T-helper 22 cell (primary cell): ENCODE results near the gene AMFR.
"Not testable (repeated sequence)": the region's sequence is repeated elsewhere in the genome, so short reads cannot be mapped to it uniquely, and the experiment has no call there.

Experiments used
- DNase-seq: peaks from one replicate; pipeline ENCODE4 v3.0.0-alpha.2; 2020; ENCODE audit warnings: low read depth

AMFR gene

DNA sequence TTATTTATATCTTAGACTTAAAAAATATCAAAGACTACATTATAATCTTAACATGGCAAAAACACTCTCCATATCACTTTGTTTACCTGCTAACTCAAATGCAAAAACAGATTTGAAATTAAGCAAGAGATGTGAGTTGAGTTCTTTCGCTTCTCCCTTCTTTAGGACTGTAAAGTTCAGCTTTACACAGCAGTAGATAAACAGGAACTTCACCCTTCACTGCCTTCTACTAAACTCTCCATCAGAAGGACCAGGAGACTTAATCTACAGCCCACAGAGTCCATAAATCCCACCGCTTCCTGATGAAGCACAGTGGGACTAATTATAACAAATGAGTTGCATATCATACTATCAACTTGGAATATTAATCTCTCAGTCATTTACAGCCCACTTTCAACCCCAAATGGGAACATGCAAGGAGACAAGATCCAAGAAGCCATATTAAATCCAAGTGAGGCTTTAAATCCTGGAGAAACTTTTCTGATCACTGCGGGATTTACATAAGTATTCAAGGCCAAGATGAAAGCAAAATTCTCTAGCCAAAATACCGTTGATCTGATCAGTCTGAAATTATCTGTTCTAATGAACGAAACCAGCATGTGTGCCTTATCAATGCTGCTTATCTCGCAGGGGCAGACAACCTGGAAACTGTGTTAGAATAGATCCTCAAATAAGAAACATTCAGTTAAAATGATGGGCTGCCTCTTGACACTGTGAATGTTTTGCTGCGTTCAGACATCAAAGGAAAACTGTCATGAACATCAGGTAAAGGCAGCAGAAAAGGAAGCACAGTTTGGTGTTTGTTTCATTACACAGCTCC, 1.6 kb downstream of the AMFR start:
- no peak for DNase-seq

- DNase-seq, result no peak
Measured at GRCh38 chr16:56422896-56423441, 2.4 kb downstream of the AMFR start.

DNA sequence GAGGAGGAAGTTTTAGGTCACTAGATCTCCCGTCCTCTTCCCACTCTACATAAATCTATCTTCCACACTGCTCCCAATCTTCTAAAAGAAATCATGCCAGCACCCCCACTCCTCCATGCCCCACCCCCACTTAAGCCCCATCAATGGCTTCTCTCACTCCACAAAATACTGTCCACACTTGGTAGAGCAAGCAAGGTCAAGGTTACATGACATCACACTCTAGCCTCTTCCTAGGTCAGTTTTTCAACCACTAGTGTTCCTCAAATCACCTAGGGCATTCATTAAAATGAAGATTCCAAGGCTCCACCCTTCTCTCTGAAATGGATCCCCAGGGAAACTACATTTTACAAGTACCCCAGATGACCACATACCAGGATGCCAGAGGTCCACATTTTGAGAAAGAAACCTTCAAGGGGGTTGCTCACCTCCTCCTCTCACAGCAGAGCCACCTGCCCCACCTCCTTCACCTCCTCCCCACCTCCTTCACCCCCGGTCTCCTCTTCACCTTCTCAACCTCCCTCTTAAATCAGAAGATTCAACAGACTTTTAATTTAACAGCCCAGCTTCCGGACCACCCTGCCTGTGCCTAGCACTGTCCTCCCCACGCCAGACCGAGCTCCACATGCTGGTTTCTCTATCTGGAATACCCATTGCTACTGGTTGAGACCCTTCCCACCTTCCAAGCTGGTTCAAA, 3.2 kb downstream of the AMFR start:
- DNase-seq, result no peak

DNA sequence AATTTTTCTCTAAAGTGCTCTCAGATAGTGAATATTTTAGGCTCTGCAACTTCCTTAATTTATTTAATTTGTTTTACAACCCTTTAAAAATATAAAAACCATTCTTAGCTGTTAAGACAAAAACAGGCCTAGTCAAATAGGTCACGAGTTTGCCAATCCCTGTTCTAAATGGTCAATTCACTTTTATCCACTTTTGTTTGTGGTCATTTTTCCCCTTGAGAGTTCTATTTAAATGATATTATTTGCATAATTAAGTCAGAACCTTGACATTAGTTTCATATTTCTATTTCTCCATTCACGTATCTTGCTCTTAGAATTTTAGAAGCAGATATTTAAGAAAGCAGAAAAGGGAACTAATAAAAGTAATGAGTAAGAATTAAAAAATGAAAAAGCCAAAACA, 4.0 kb downstream of the AMFR start:
- DNase-seq, result no peak

GRCh38 chr16:56420613-56421012, 4.7 kb downstream of the AMFR start:
- DNase-seq, result no peak

DNA sequence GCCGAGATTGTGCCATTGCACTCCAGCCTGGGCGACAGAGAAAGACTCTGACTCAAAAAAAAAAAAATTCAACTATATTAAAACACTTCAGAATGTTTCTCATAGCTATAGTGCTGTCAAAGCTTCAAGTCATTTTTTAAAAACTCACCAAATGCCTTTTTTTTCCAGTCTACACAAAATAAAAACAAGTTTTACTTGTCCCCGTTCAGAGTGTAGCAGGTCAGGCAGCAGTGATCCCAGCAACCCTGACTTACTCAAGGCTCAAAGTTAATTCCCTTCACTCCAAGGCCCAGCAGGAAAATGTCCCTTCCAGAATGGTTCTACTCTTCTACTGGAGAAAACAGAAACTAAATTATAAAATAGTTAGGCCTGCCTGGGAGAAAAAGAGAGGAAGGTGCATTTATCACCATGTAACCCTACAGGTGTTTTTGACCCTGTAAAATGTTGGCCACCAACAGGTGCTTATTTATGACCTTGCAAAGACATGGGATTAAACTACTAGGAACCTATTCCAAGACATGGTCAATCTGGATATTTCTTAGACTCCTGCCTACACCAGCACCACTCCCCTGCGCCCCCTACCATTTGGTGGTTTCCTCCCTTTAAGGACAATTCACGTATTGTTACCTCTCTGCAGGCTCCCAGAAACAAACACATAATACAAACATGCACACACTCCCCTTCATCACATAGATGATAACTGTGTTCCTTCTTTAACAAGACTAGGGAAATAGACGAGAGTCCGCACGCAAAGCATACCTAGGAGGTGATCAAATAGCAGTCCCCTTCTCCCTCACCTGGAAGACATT, 5.4 kb downstream of the AMFR start:
- no peak for DNase-seq

DNA sequence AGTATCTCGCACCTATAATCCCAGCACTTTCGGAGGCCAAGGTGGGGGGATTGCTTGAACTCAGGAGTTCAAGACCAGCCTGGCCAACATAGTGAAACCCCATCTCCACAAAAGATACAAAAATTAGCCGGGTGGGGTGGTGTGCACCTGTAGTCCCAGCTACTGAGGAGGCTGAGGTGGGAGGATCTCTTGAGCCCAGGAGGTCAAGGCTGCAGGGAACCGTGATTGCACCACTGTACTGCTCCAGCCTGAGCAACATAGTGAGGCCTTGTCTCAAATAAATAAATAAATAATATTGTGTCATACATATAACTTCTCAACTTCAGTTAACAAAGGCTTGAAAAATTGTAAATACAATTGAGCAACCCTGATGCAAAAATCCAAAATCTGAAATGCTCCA, 8.2 kb downstream of the AMFR start:
- no peak for DNase-seq

DNA sequence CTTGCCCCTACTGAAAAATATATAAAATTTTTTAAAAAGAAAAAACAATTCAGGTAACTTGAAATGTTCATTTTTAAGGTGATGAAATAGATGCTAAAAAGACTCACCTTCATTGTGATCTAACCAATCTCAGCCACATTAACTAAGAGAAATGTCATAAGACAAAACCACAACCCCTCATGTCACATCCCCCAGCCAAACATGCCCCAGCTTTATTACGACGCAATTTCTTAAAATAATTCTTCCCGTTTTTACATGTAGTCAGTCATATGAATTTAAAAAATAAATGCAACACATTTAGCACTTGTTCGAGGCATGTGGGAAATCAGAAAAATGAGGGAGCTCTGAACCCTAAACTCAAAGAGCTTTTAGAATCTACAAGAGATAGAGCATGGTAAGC, 9.5 kb downstream of the AMFR start:
- no peak for DNase-seq

- no peak for DNase-seq
Measured at GRCh38 chr16:56414366-56414765, 11.0 kb downstream of the AMFR start.

GRCh38 chr16:56413381-56413780, 12.0 kb downstream of the AMFR start:
- no peak for DNase-seq

- no peak for DNase-seq
Measured at GRCh38 chr16:56411624-56412023, 13.7 kb downstream of the AMFR start.

- no peak for DNase-seq
Measured at GRCh38 chr16:56411123-56411522, 14.2 kb downstream of the AMFR start.

DNA sequence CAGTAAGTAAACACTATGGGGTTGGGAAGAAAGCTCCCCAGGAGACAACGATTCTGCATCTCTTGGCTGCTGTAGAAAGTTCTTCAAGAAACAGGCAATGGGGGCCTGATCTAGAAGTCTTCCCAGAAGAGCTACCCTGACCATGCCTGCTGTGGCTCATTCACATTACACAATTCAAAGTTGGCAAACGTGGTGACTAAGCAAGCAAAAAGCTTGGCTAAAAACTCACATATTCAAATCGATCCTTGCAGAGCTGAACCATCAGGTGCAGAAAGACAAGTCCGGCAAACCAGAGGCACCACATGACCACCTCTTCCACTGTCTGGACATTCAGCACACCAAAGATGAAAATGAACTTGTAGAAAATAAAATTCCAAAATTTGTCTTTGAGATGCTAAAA, 16.1 kb downstream of the AMFR start:
- DNase-seq, result no peak

DNA sequence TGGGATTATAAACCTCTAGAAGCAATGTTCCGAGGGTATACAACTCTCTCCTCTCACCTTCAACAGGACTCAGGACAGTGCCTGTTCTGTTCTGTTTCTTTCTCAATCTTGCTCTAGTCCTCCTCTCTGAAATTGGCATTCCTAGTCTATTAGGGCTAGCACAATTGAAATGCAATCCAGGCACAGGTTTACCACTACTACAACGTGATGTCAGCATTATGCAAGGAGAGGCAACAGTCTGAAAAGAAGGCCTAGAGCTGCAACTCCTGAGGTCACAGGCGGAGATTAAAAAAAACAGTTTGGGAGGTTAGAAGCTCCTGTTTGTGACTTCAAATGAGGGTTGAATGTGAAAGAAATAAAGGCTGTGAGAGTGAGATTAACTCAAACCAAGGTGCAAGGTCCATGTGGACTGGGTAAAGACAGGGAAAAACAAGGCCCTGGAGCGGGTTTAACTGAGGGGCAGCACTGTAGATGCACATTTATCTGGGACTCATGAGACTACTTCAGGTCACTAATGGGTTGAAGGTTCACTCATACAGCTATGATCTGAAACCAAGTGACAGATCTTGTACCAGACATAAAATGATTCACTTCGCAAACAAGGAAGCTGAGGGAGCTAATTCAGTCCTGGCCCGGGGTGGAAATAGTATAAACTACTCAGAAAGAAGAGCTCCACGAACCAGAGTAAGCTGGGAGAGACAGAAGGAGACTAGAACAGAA, 16.8 kb downstream of the AMFR start:
- DNase-seq, result no peak

- DNase-seq, result no peak
Measured at GRCh38 chr16:56405977-56406672, 19.2 kb downstream of the AMFR start.

- DNase-seq, result no peak
Measured at GRCh38 chr16:56401482-56401881, 23.9 kb downstream of the AMFR start.

DNA sequence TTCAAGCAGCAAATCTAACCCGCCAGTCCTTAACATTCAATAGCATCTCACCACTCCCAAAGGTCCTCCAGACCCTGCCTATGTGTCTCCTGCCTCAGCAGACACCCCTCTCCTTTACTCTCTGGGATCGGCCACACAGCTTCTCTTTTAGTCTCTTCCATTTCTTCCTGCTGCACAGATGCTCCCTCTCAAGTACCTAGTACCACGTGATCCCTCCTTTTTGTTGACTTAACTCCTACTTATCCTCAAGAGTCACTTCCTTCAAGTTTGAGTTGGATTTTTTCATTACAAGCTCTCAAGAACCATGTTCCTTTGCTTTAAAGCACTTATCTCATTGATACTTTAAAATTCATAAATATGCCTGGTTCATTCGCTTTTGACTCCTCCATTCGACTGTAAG, 24.9 kb downstream of the AMFR start:
- DNase-seq, result no peak

DNA sequence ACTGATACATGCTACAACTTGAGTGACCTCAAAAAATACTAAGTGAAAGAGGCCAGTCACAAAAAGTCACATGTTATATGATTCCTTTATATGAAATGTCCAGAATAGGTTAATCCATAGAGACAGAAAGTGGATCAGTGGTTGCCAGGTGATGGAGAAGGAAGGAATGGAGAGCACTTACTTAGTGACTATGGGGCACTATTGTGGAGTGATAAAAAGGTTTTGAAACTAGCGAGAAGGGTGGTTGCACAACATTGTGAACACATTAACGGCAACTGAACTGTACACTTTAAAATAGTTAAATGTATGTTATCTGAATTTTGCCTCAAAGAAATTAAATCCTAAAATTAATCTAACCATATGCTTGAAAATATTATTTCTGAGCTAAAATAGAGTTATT, 25.9 kb downstream of the AMFR start:
- DNase-seq, result no peak

GRCh38 chr16:56399047-56399446, 26.3 kb downstream of the AMFR start:
- no peak for DNase-seq

DNA sequence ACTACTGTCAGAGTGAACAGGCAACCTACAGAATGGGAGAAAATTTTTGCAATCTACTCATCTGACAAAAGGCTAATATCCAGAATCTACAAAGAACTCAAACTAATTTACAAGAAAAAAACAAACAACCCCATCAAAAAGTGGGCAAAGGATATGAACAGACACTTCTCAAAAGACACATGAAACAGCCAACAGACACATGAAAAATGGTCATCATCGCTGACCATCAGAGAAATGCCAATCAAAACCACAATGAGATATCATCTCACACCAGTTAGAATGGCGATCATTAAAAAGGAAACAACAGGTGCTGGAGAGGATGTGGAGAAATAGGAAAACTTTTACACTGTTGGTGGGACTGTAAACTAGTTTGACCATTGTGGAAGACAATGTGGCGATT, 28.6 kb downstream of the AMFR start:
- not testable (repeated sequence) for DNase-seq

DNA sequence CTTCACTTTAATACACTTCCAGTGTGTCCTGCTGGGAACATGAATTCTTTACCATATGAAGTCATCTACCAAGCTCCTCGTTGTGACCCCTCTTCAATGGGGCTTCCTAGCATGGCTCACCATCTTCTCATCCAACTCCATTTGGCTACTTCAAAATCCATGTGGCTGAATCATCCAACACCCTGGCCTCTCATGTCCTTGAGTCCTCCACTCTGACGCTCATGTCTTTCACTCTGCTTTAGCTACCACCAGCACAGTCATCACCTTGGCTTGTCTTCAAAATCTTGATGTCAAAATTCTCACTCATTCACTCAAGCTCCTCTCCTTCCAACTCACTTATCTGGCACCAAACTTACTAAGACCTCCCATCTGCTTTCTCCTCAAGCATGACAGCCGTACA, 35.8 kb downstream of the AMFR start:
- DNase-seq, result no peak
